ENCODE measurements around the gene CEACAM1. TPM values are rescaled to one million over a fixed set of nuclear protein-coding genes. Genes with fewer than 3 reads are reported as not detected.

The CEACAM1 gene
- total RNA-seq, 3 donors from 2014 or later (not counting 1 experiment from before 2014, with no cell fraction given) = 1.3 to 1.9 TPM; not detected in 1

- H3K27me3 ChIP-seq (ENCODE audit: control insufficient read depth, insufficient read depth, low read length) = no peaks in the 10 kb centered on the region
- H3K27ac Mint-ChIP-seq = no peak overlapping the region
- no peak for ATAC-seq
- H3K27me3 Mint-ChIP-seq (ENCODE audit: low read depth in 2 of 2) = peaks cover 16 to 17% of the 10 kb centered on the region in 2 donors
- H3K9me3 Mint-ChIP-seq = no peaks in the 10 kb centered on the region
- WGBS (ENCODE audit: insufficient coverage) = 24% methylated on average over 4 of the region's 5 CpGs
- no peaks in the 10 kb centered on the region for H3K36me3 ChIP-seq (ENCODE audit: control insufficient read depth, insufficient read depth, low read length)
- H3K27ac ChIP-seq (ENCODE audit: low read length) = no peak overlapping the region
- H3K4me1 ChIP-seq (ENCODE audit: control insufficient read depth, insufficient read depth, low read length) = peaks cover 31% of the 10 kb centered on the region
- H3K4me3 ChIP-seq (ENCODE audit: low read length) = no peak overlapping the region
- TF ChIP-seq CTCF (IDR thresholded peaks at IDR 0.05) = no peak
- H3K9me3 ChIP-seq (ENCODE audit: control insufficient read depth, insufficient read depth, low read length) = no peaks in the 10 kb centered on the region
- no peak for DNase-seq
- H3K36me3 Mint-ChIP-seq = no peaks in the 10 kb centered on the region
- intact Hi-C loops (cut with micrococcal nuclease) = no loop called here
- H3K4me3 Mint-ChIP-seq = no peak overlapping the region
- peaks cover 6 to 11% of the 10 kb centered on the region in 2 donors for H3K4me1 Mint-ChIP-seq
Measured at GRCh38 chr19:42555317-42555716, 27.0 kb upstream of the CEACAM1 start.

- H3K9me3 ChIP-seq (ENCODE audit: control insufficient read depth, insufficient read depth, low read length) = no peaks in the 10 kb centered on the region
- no peak overlapping the region for H3K4me3 ChIP-seq (ENCODE audit: low read length)
- WGBS (ENCODE audit: insufficient coverage) = 90% methylated on average over 3 of the region's 3 CpGs
- Mint-ChIP-seq H3K36me3 (no peaks in the 10 kb centered on the region), H3K4me1 (peaks cover 6 to 11% of the 10 kb centered on the region in 2 donors), H3K4me3 (no peak overlapping the region), H3K27me3 (ENCODE audit: low read depth in 2 of 2) (peaks cover 15 to 17% of the 10 kb centered on the region in 2 donors), H3K27ac (no peak overlapping the region), H3K9me3 (no peaks in the 10 kb centered on the region)
- H3K4me1 ChIP-seq (ENCODE audit: control insufficient read depth, insufficient read depth, low read length) = peaks cover 31% of the 10 kb centered on the region
- DNase-seq (no peak), ATAC-seq (no peak)
- intact Hi-C loops (cut with micrococcal nuclease) = no loop called here
- TF ChIP-seq CTCF (IDR thresholded peaks at IDR 0.05) = no peak
- H3K36me3 ChIP-seq (ENCODE audit: control insufficient read depth, insufficient read depth, low read length) = no peaks in the 10 kb centered on the region
- H3K27ac ChIP-seq (ENCODE audit: low read length) = no peak overlapping the region
- H3K27me3 ChIP-seq (ENCODE audit: control insufficient read depth, insufficient read depth, low read length) = no peaks in the 10 kb centered on the region
Measured at GRCh38 chr19:42554046-42554575, 25.8 kb upstream of the CEACAM1 start.

GRCh38 chr19:42553292-42554045, 25.2 kb upstream of the CEACAM1 start:
- H3K9me3 ChIP-seq (ENCODE audit: control insufficient read depth, insufficient read depth, low read length) = no peaks in the 10 kb centered on the region
- 48% methylated on average over 7 of the region's 8 CpGs for WGBS (ENCODE audit: insufficient coverage)
- H3K9me3 Mint-ChIP-seq = no peaks in the 10 kb centered on the region

More at GRCh38 chr19:42553292-42554045, 25.2 kb upstream of the CEACAM1 start:
- Mint-ChIP-seq H3K27ac (no peak overlapping the region), H3K4me1 (peaks cover 6 to 11% of the 10 kb centered on the region in 2 donors), H3K4me3 (no peak overlapping the region), H3K36me3 (no peaks in the 10 kb centered on the region), H3K27me3 (ENCODE audit: low read depth in 2 of 2) (peaks cover 15 to 17% of the 10 kb centered on the region in 2 donors)
- H3K27me3 ChIP-seq (ENCODE audit: control insufficient read depth, insufficient read depth, low read length) = no peaks in the 10 kb centered on the region
- H3K4me1 ChIP-seq (ENCODE audit: control insufficient read depth, insufficient read depth, low read length) = peaks cover 31% of the 10 kb centered on the region
- no peaks in the 10 kb centered on the region for H3K36me3 ChIP-seq (ENCODE audit: control insufficient read depth, insufficient read depth, low read length)
- intact Hi-C loops (cut with micrococcal nuclease) = no loop called here
- H3K27ac ChIP-seq (ENCODE audit: low read length) = no peak overlapping the region
- H3K4me3 ChIP-seq (ENCODE audit: low read length) = no peak overlapping the region
- no peak for DNase-seq
- ATAC-seq = no peak
- no peak for TF ChIP-seq CTCF (IDR thresholded peaks at IDR 0.05)
